Mucosa of rectum (tissue), 2 donors: ENCODE data around the gene RHOT2.

Experiments used
- H3K27ac ChIP-seq, 2 donors: one replicate each; pipeline ENCODE4 v1.7.0; 2013; ENCODE audit warnings: inconsistent platforms in 2 of 2, low read depth in 2 of 2, low read length in 2 of 2
- H3K27me3 ChIP-seq, 2 donors: one replicate each; pipeline ENCODE4 v1.7.0; 2013; ENCODE audit warnings: low read length in 2 of 2; ENCODE audit not compliant: control insufficient read depth in 2 of 2, insufficient read depth in 2 of 2
- H3K36me3 ChIP-seq, 2 donors: one replicate each; pipeline ENCODE4 v1.7.0; 2013; ENCODE audit warnings: low read length in 2 of 2; ENCODE audit not compliant: control insufficient read depth in 2 of 2, insufficient read depth in 2 of 2
- H3K4me1 ChIP-seq, 2 donors: one replicate each; pipeline ENCODE4 v1.7.0; 2013; ENCODE audit warnings: low read length in 2 of 2, mild to moderate bottlenecking in 1 of 2; ENCODE audit not compliant: control insufficient read depth in 2 of 2, insufficient read depth in 2 of 2
- H3K4me3 ChIP-seq, 2 donors: one replicate each; pipeline ENCODE4 v1.7.0; 2013; ENCODE audit warnings: low read length in 2 of 2
- H3K9ac ChIP-seq, 2 donors: one replicate each; pipeline ENCODE4 v1.7.0; 2013; ENCODE audit warnings: low read length in 2 of 2, low read depth in 1 of 2, mild to moderate bottlenecking in 1 of 2
- H3K9me3 ChIP-seq, 2 donors: one replicate each; pipeline ENCODE4 v1.7.0; 2013; ENCODE audit warnings: low read length in 2 of 2; ENCODE audit not compliant: control insufficient read depth in 2 of 2
- donor health status: healthy.
- donor health status: Normal muscosa, but diverticular disease.

Gene RHOT2

DNA sequence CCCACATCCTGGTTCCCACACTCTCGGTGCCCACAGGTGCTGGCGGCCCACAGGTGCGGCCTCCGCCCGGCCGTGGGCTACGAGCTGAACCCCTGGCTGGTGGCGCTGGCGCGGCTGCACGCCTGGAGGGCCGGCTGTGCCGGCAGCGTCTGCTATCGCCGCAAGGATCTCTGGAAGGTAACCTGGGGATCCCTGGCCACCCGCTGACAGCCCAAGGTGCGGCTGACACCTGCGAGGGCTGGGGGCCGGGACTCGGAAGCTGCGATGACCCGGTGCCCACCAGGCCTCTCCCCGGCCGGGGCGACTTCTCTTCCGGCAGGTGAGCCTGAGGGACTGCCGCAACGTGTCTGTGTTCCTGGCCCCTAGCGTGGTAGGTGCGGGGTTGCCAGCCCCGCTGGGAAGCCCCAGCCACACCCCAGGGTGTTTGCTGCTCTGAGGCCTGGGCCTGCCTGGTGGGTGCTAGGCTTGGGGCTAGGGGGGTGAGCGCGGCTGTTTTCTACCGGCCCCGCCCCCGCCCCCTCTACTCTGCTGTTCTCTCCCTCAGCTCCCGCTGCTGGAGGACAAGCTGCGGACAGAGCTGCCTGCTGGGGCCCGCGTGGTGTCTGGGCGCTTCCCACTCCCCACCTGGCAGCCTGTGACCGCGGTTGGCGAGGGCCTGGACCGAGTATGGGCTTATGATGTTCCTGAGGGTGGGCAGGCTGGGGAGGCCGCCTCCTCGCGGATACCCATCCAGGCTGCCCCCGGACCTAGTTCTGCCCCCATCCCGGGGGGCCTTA is 54.0 kb downstream of the RHOT2 start:
- H3K27ac ChIP-seq, result peak overlapping the region; percentile 87 to 90
- peaks cover 32 to 44% of the 10 kb centered on the region in 2 donors for H3K4me1 ChIP-seq
- H3K36me3 ChIP-seq, result no peaks in the 10 kb centered on the region
- H3K27me3 ChIP-seq, result peaks cover 9 to 16% of the 10 kb centered on the region in 2 donors
- H3K9ac ChIP-seq, result no peak overlapping the region
- H3K9me3 ChIP-seq, result no peaks in the 10 kb centered on the region
- H3K4me3 ChIP-seq, result peak overlapping the region; percentile 50 to 80

GRCh38 chr16:722835-723633 is 55.1 kb downstream of the RHOT2 start:
- Histone ChIP-seq H3K4me1 (peaks cover 38 to 49% of the 10 kb centered on the region in 2 donors), H3K9me3 (no peaks in the 10 kb centered on the region), H3K4me3 (no peak overlapping the region), H3K27me3 (peaks cover 9 to 22% of the 10 kb centered on the region in 2 donors), H3K36me3 (no peaks in the 10 kb centered on the region), H3K9ac (no peak overlapping the region), H3K27ac (no peak overlapping the region)

DNA sequence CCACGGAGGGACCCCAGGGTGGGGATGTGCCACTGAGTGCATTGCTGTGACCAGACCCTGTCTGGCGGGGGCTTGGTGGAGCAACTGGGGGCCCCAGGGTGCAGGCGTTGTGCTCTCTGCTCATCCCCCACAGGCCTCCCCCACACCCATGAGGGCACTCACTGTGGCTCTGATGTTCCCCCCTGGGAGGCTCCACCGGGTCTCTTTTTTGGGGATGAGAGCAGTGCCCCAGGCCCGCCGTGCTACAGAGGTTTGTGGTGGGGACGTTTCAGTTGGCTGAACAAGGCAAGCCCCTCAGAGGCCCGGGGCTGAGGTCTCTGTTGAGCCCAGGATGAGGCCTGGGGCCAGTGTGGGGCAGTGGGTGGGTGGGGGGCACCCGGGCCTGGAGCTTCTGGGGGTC is 55.8 kb downstream of the RHOT2 start:
- H3K4me1 ChIP-seq, result peaks cover 37 to 46% of the 10 kb centered on the region in 2 donors
- no peak overlapping the region for H3K4me3 ChIP-seq
- H3K27ac ChIP-seq, result no peak overlapping the region
- peaks cover 9 to 22% of the 10 kb centered on the region in 2 donors for H3K27me3 ChIP-seq
- no peaks in the 10 kb centered on the region for H3K9me3 ChIP-seq
- H3K36me3 ChIP-seq, result no peaks in the 10 kb centered on the region
- no peak overlapping the region for H3K9ac ChIP-seq
